Astrocyte of the spinal cord (primary cell): Measurements from ENCODE around the gene CA6.
A peak's percentile ranks its signal among the peaks of the same experiment; 100 is the strongest.

Source experiments
- DNase-seq: peaks from one replicate; pipeline ENCODE4 v3.0.0; 2011; ENCODE audit warnings: low read depth, low spot score
- H3K4me3 ChIP-seq: 2 replicates; pipeline ENCODE4 v1.5.1; 2011; ENCODE audit warnings: low read depth, mild to moderate bottlenecking, low read length, moderate library complexity
- in situ Hi-C: cut with HindIII; loops from 2 replicates; pipeline ENCODE4 v1.10.0; 2017; ENCODE audit warnings: low sequenced_read_pairs
- TF ChIP-seq, protein P1 (sequence below): IDR thresholded peaks from 2 replicates; pipeline ENCODE4 v1.5.1; 2012; ENCODE audit warnings: low read depth, mild to moderate bottlenecking, low read length, inconsistent platforms

The CA6 gene

DNA sequence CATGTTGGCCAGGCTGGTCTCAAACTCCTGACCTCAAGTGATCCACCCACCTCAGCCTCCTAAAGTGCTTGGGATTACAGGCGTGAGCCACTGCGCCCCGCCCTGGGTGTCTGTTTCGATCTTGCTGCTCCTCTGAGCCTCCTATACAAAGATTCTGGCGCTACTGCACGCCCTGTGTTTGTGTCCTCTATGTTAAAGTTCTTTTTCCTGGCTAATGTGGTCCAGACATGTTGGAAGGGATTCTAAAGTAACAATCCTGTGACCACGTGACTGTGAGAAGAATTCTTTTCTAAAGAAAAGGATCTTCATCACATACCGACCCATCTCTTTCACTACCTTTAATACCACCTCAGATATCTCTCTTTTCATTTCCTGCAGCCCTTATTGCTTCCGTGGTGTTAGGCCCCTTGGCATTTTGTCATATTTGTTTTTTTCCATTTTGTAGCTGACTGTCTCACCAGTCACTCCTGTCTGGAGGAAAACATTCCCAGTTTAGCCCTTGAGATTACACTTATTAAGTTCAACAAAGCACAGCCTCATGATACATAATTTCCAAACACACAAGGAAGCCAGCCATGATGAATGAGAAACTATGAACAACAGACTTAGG is 40.0 kb upstream of the CA6 start:
- H3K4me3 ChIP-seq = no peak overlapping the region
- no peak for DNase-seq
- in situ Hi-C loops = no loop called here
- TF ChIP-seq, protein P1, sequence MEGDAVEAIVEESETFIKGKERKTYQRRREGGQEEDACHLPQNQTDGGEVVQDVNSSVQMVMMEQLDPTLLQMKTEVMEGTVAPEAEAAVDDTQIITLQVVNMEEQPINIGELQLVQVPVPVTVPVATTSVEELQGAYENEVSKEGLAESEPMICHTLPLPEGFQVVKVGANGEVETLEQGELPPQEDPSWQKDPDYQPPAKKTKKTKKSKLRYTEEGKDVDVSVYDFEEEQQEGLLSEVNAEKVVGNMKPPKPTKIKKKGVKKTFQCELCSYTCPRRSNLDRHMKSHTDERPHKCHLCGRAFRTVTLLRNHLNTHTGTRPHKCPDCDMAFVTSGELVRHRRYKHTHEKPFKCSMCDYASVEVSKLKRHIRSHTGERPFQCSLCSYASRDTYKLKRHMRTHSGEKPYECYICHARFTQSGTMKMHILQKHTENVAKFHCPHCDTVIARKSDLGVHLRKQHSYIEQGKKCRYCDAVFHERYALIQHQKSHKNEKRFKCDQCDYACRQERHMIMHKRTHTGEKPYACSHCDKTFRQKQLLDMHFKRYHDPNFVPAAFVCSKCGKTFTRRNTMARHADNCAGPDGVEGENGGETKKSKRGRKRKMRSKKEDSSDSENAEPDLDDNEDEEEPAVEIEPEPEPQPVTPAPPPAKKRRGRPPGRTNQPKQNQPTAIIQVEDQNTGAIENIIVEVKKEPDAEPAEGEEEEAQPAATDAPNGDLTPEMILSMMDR = no peak

DNA sequence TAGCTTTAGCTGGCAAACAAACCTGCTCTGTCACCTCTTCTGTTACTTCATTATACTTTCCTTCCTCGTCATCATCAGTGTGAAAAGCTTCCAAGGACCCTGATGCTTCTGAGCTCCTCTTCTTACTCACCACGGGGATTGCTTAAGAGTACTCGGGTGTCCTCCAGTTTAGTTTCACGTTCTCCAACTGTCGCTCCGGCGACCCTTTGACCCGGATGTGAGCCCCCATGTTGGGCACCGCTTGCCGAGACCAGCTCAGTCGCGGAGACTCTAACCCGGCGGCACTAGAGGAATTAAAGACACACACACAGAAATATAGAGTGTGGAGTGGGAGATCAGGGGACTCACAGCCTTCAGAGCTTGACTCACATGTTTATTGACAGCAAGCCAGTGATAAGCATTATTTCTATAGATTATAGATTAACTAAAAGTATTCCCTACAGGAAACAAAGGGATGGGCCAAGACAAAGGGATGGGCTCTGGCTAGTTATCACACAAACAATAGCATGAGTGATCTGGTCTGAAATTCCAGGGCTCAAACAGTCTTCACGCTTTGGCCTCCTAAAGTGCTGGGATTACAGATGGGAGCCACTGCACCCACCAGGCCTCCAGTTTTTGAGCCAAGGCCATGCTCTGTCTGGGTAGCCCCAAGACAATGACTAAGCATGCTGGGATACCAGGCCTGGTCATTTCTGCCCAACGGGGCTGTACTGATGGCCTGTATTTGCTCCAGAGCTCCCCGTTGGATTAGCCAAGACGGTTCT is 37.1 kb upstream of the CA6 start:
- H3K4me3 ChIP-seq = no peak overlapping the region
- DNase-seq = no peak
- TF ChIP-seq, protein P1 = no peak
- in situ Hi-C loops = no loop called here

DNA sequence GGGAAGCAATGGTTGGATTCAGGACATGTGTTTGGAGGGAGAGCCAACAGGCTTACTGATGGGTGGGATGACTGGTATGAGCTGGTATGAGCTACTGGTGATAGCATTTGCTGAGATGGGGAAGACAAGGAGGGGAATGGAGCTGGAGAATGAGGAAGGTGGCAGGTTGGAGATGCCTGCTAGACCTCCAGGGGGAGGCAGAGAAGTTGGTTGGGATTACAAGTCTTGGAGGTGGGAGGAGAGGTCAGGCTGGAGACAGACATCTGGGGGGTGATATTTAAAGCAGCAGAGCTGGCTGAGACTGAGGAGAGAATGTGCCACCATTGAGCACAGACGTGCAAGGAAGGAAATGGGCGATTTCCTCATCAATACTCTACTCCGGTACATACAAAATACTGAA is 35.3 kb upstream of the CA6 start:
- TF ChIP-seq, protein P1 = no peak
- H3K4me3 ChIP-seq = no peak overlapping the region
- in situ Hi-C loops = no loop called here

DNA sequence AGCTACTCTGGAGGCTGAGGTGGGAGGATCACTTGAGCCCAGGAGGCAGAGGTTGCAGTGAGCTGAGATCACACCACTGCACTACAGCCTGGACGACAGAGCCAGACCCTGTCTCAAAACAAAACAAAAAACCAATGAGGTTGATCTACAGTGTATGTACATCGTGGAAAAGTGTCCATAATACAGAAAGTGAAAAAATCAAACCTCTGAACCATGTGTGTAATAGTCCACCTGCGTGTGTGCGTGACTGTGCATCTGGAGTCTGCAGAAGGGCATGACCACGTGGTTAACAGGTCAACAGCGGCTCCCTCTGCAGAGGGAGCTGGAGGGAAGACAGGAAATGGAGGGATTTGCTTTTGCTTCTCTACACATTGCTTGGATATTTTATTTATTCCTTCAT is 34.8 kb upstream of the CA6 start:
- no peak overlapping the region for H3K4me3 ChIP-seq
- no peak for DNase-seq
- TF ChIP-seq, protein P1 = no peak
- in situ Hi-C loops = no loop called here

More for the DNA sequence above, 35.3 kb upstream of the CA6 start:
- no peak for DNase-seq

DNA sequence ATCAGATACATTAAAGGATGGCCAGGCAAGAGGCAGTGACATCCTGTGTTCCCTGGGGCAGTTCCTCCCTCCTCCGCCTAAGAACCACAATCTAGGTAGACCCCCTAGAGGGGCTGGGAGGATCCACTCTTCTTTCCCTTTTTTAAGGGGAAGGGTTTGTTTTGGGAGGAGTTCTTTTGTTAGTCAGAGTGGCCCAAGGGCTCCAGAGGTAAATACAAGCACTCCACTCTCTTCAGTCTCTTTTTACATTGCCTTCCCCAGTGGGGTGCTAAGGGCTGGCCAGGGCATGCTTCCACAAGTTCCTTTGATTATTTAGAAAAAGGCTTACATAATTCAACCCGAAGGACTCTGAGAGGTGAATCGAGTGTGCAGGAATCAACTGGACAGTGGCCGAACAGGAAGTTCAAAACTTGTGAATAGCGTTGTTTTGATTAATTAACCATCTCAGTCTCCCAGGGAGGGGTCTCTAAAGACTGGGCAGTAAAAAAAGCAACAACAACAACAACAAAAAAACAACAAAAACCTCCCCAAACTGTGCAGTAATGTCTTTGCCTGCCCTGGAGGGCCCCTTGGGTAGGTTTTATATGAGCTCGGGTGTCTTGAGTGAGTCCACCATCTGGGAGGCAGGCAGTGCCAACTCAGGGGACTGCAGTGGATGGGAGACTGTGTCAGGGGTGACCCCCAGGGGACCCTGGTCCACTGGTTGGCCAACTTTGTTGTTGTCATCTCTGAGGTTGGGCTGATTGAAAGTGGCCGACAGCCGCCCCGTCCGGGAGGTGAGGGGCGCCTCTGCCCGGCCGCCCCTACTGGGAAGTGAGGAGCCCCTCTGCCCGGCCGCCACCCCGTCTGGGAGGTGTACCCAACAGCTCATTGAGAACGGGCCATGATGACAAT is 34.0 kb upstream of the CA6 start:
- in situ Hi-C loops = no loop called here
- no peak overlapping the region for H3K4me3 ChIP-seq
- TF ChIP-seq, protein P1 = no peak
- peak; percentile 27 for DNase-seq

DNA sequence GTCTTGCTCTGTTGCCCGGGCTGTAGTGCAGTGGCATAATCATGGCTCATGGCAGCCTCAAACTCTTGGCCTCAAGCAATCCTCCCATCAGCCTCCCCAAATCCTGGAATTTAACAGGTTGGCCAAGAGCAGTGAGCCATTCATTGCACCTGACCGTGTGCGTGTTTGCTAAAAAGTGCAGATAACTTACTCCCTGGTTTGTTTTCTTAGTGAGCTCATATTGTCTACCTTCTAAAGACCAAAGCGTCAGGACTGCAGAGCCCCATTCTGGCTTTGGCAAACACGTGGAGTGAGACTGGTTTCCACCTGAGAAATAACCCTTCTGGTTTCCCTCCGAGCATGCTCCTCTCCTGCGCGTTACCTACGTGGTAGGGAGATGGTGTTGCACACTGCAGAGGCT is 32.2 kb upstream of the CA6 start:
- TF ChIP-seq, protein P1 = no peak
- in situ Hi-C loops = no loop called here
- no peak overlapping the region for H3K4me3 ChIP-seq
- DNase-seq = no peak
